ENCODE measurements around the gene MS4A18. TPM values are rescaled to one million over a fixed set of nuclear protein-coding genes. Genes with fewer than 3 reads are reported as not detected.

MS4A18 gene
- total RNA-seq, 1 donor from 2014 or later: not detected

DNA sequence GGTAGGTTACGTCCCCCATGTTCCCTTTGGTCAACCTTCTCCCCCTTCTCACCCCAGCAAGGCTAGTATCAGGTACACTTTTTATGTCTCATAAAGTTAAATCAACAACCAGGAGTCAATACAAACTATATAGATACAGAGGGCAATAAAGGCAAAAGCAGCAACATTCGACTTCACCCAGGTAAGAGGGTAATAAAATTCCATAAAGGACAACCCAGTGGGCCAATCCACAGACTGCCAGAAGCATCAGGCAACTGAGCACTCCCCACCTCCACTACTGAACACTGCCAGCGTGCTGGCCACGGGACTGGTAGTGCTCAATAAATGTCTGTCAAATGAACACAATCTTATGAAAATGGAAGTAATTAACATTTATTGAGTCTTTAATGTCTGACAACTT, 5.1 kb upstream of the MS4A18 start:
- no peaks in the 10 kb centered on the region for H3K36me3 ChIP-seq
- ATAC-seq (no peak), DNase-seq (no peak)
- TF ChIP-seq, protein P1, sequence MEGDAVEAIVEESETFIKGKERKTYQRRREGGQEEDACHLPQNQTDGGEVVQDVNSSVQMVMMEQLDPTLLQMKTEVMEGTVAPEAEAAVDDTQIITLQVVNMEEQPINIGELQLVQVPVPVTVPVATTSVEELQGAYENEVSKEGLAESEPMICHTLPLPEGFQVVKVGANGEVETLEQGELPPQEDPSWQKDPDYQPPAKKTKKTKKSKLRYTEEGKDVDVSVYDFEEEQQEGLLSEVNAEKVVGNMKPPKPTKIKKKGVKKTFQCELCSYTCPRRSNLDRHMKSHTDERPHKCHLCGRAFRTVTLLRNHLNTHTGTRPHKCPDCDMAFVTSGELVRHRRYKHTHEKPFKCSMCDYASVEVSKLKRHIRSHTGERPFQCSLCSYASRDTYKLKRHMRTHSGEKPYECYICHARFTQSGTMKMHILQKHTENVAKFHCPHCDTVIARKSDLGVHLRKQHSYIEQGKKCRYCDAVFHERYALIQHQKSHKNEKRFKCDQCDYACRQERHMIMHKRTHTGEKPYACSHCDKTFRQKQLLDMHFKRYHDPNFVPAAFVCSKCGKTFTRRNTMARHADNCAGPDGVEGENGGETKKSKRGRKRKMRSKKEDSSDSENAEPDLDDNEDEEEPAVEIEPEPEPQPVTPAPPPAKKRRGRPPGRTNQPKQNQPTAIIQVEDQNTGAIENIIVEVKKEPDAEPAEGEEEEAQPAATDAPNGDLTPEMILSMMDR (IDR thresholded peaks at IDR 0.05): no peak
- H3K9me3 ChIP-seq: no peaks in the 10 kb centered on the region
- H3K4me3 ChIP-seq: no peak overlapping the region
- intact Hi-C loops (cut with DNase I): no loop called here
- H3K27ac ChIP-seq: no peak overlapping the region
- H3K27me3 ChIP-seq (ENCODE audit: low read depth): peaks cover 6% of the 10 kb centered on the region
- H3K4me1 ChIP-seq: no peaks in the 10 kb centered on the region

GRCh38 chr11:60720460-60720859, 4.1 kb upstream of the MS4A18 start:
- H3K4me1 ChIP-seq: no peaks in the 10 kb centered on the region
- ATAC-seq (no peak), DNase-seq (no peak)
- no peaks in the 10 kb centered on the region for H3K36me3 ChIP-seq
- no peaks in the 10 kb centered on the region for H3K9me3 ChIP-seq
- H3K27ac ChIP-seq: no peak overlapping the region
- intact Hi-C loops (cut with DNase I): no loop called here
- peaks cover 6% of the 10 kb centered on the region for H3K27me3 ChIP-seq (ENCODE audit: low read depth)
- TF ChIP-seq, protein P1 (IDR thresholded peaks at IDR 0.05): no peak
- H3K4me3 ChIP-seq: no peak overlapping the region

DNA sequence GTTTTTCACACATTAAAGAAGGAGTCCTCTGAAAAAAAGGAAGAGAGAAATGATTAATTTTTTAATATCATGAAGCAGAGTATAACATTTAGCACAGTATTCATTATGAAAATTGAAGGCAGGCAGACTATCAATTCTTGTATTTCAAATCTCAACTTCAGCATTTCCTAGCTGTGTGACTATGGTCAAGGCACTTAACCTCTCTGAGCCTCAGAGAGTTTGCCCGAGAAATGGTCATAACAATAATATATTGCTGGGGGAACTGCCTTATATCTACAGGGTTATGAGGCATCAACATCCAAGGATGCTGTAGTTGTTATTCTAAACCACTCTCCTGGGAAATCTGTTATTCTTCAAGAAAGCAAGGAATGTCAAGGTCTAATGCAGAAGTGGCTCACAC, 1.1 kb downstream of the MS4A18 start:
- Histone ChIP-seq H3K9me3 (no peaks in the 10 kb centered on the region), H3K4me1 (no peaks in the 10 kb centered on the region), H3K36me3 (no peaks in the 10 kb centered on the region), H3K27ac (no peak overlapping the region), H3K4me3 (no peak overlapping the region), H3K27me3 (ENCODE audit: low read depth) (no peaks in the 10 kb centered on the region)
- ATAC-seq: no peak
- TF ChIP-seq, protein P1 (IDR thresholded peaks at IDR 0.05): no peak
- intact Hi-C loops (cut with DNase I): no loop called here
- no peak for DNase-seq

GRCh38 chr11:60731586-60731985, 7.1 kb downstream of the MS4A18 start:
- intact Hi-C loops (cut with DNase I): no loop called here
- Histone ChIP-seq H3K27ac (no peak overlapping the region), H3K9me3 (no peaks in the 10 kb centered on the region), H3K36me3 (no peaks in the 10 kb centered on the region), H3K27me3 (ENCODE audit: low read depth) (no peaks in the 10 kb centered on the region), H3K4me1 (no peaks in the 10 kb centered on the region), H3K4me3 (no peak overlapping the region)
- DNase-seq: no peak
- no peak for ATAC-seq
- TF ChIP-seq, protein P1 (IDR thresholded peaks at IDR 0.05): no peak

GRCh38 chr11:60734279-60734678, 9.8 kb downstream of the MS4A18 start:
- Histone ChIP-seq H3K27ac (no peak overlapping the region), H3K36me3 (no peaks in the 10 kb centered on the region), H3K27me3 (ENCODE audit: low read depth) (no peaks in the 10 kb centered on the region), H3K4me3 (no peak overlapping the region), H3K4me1 (no peaks in the 10 kb centered on the region), H3K9me3 (no peaks in the 10 kb centered on the region)
- ATAC-seq: no peak
- DNase-seq: no peak
- intact Hi-C loops (cut with DNase I): no loop called here
- TF ChIP-seq, protein P1 (IDR thresholded peaks at IDR 0.05): no peak

- H3K4me1 ChIP-seq: no peaks in the 10 kb centered on the region
- TF ChIP-seq, protein P1 (IDR thresholded peaks at IDR 0.05): no peak
- no peak for ATAC-seq
These were observed 14.6 kb downstream of the MS4A18 start for GRCh38 chr11:60739114-60739513.

More at GRCh38 chr11:60739114-60739513, 14.6 kb downstream of the MS4A18 start:
- Histone ChIP-seq H3K27ac (no peak overlapping the region), H3K9me3 (no peaks in the 10 kb centered on the region), H3K4me3 (no peak overlapping the region), H3K36me3 (no peaks in the 10 kb centered on the region), H3K27me3 (ENCODE audit: low read depth) (no peaks in the 10 kb centered on the region)
- intact Hi-C loops (cut with DNase I): no loop called here
- DNase-seq: no peak

All from lower lobe of right lung (tissue), 2 donors.